AG08396 (cell line): ENCODE measurements around the gene CAMK1D.
"Not testable (repeated sequence)": the region's sequence is repeated elsewhere in the genome, so short reads cannot be mapped to it uniquely, and the experiment has no call there.

ENCODE experiments used
- DNase-seq: peaks from one replicate; pipeline ENCODE4 v3.0.0; 2012; ENCODE audit warnings: low spot score, mixed read lengths

The CAMK1D gene

DNA sequence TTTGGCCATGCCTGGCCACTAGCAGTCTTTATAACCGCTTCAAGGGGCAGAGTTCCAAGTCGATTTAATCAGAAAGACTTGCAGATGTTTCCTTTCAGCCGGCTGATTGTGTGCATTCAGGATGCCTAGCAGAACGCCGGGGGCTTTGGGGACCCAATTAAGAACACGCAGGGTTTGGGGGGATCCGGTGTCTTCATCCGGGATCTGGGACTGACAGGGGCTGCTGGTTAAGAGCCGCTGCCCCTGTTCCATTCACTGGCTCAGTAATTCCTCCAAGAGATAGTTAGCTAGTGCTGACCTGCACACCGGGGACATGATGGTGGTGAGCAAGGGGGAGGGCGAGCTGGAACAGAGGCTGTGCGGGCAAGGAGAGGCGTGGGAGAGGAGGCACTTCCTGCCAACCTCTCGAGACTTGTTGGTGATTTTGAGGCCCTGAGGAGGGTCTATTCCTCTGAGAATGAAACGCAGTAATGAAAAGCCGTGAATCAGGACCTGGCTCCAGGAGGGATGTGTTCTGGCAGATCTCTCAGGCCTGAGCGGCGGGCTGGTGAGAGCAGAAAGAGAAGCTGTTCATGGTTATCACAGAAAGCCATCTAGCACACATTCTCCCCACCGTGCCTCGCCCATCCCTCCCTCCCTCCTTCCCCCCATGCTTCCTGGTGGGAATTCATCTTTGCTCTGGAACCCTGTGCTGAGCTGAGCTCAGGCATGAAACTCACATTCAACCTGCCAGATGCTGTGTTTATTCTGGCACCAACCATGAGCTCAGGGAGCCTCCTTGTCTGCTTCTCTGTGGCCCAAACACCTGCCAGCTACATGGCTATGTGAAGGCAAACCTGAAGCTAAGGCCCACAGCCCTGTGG, 500.2 kb downstream of the CAMK1D start:
- no peak for DNase-seq

DNA sequence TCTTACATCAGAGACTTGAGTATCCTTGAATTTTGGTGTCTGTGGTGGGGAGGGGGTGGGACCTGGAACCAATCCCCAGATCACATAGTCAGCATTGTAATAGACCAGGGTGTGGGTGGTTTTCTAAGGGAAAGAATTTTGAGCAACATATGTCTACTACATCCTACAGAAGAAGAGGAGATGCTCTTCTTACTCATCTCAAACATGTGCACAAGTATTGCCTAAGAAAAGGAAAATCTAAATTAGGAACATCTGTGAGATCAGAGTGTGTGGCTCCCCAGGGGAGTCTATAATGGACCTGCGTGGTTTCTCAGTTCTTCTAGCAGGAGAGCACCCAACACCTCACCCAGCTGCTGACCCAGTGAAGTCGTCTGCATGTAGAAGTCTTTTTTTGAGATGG, 503.3 kb downstream of the CAMK1D start:
- no peak for DNase-seq

DNA sequence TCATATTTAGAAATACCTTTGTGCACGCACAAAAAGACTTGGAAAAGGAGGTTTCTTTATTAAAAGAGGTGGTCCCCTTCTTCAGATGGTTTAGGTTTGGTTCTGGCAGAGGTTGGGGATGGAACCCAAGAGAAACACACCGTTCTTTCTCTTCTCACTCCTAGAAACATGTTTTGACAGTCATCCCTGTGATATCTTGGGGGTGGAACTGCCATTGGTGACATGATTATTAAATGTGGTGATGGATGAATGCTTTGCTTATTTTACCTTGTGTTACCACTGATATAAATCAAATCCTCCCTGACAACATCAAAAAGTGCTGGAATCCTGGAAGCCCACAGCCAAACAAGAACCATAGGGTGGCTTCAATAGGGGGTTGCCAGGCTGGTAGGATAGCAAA, 505.6 kb downstream of the CAMK1D start:
- no peak for DNase-seq

DNA sequence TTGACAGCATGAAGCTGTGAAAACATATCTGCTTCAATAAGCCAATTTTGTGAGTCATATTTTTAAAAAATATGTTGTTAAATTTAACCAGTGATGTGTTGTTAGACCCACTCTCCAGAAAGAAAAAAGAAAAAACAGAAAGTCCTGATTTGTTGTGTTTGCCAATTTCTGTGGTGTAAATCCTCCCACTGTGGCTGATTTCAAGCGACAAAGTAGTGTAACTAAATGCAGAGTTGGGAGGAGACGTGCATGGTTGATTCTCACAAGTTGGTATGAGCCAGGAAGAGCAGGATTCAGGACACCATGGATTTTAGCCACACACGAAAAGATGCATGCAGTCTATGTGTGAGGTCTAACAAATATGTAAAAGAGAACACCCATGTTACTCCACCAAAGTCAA, 513.1 kb downstream of the CAMK1D start:
- DNase-seq: no peak

DNA sequence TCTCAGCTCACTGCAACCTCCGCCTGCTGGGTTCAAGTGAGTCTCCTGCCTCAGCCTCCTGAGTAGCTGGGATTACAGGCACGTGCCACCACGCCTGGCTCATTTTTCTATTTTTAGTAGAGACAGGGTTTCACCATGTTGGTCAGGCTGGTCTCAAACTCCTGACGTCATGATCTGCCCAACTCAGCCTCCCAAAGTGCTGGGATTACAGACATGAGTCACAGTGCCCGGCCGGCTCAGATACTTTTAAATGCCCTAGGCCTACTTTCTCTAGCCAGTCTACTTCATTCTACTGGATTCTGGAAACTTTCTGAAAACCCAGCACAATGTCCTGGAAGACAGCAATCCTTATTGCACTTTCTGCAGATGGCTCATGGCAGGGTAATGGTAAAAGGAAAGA, 516.2 kb downstream of the CAMK1D start:
- DNase-seq: not testable (repeated sequence)

DNA sequence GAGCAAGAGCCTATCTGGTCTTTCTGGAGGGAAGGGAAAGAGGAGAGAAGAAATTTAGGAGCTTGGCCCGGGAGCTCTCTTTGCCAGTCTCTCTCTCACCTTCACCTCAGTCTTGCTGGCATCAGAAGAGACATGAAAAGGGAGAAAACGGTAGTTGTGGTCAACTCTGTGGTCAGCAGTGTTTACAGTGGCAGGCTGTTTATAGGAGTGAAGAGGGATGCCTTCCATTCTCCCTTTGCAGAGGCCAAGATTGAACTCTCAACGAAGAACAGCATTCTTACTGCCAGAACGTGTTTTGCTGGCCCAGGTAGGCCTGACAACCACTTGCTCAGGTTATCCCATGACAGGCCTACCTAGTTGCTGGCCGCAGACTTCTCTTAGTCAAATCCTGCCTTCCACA, 518.9 kb downstream of the CAMK1D start:
- no peak for DNase-seq

DNA sequence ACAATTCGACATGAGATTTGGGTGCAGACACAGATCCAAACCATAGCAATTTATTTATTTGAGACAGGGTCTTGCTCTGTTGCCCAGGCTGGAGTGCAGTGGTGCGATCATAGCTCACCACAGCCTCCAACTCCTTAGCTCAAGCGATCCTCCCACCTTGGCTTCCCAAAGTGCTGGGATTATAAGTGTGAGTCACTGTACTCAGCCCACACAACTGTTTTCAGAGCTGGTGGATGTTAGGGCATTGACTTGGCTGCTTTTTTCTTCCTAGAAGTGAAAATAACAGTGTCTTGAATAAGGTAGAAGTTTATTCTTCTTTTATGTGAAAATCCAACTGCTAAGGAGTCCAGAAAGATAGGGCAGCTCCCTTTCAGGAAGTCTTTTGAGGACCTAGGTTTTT, 520.1 kb downstream of the CAMK1D start:
- no peak for DNase-seq

DNA sequence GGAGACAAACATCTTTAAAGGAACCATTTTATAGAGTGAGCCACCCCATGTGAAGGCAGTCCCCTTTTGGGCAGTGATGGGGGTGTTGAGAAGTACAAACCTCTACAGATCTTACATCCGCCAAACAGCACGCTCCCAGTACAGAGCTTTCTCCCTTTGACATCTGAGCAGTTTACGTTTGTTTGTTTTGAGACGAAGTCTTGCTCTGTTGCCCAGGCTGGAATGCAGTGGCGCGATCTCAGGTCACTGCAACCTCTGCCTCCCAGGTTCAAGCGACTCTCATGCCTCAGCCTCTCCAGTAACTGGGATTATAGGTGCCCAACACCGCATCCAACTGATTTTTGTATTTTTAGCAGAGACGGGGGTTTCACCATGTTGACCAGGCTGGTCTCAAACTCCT, 523.2 kb downstream of the CAMK1D start:
- no peak for DNase-seq

DNA sequence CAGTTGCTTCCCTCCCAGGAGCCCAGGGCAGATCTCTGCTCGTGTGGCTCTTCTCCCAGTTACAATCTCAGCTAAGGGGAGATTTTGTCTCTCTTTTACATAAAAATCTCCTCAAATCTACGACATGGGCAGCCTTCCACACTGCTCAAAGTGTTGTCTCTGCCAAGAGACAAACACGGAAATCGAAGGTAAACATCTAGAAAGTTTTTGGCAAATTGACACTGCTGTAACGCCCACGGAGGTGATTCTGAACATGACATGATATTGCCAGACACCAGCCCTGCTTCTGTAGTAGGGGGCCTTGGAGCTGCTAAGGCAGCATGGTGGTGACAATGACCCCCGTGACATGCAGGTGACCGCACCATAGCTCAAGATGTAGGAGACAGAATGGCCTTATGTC, 523.8 kb downstream of the CAMK1D start:
- DNase-seq: no peak

DNA sequence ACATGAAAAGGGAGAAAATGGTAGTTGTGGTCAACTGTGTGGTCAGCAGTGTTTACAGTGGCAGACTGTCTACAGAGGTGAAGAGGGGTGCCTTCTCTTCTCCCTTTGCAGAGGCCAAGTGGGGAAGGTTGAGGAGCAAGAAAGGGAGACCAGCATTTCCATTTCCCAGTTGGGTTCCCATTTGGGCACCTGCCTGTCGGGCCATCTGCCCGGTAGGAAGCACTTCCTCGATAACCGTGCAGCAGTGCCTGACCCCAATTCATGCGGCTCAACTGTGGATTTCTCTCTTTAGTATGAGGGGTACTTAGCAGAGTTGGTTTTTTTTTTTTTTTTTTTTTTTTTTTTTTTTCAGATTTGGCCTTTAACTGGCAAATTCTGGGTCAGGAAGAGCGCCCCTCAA, 525.2 kb downstream of the CAMK1D start:
- DNase-seq: no peak

DNA sequence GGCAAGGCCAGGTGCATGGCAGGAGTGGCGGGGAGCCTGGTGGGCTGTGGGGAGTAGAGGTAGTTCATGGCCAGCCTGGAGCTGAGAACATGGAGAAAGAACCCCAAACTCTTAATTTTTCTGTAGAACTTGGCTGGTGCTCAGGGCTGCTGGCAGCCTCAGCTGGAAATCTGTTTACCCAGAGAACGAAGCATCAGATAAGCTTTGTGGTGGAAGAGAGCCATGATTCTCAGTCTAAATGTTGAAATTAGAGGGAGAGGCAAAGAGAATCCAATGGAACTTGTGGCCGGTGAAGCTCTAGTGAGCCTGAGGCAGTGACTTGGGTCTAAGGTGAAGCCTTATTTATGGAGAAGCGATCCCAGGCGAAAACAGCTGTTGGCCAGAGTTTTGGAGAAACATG, 525.8 kb downstream of the CAMK1D start:
- no peak for DNase-seq

DNA sequence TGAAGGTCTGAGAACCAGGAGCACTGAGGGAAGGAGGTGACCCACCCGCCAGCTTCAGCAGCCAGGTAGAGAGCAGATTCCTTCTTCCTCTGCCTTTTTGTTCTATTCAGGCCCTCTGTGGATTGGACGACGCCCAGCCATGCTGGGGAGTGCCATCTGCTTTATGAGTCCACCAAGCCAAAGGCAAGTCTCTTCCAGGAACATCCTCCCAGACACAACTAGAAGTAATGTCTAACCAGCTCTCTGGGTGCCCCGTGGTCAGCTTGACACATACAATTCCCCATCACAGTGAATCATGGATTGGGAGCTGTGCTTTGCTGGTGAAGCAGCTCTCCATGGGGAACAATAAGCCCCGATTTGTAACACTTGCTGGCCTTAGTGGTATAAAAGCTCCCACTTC, 526.9 kb downstream of the CAMK1D start:
- no peak for DNase-seq

DNA sequence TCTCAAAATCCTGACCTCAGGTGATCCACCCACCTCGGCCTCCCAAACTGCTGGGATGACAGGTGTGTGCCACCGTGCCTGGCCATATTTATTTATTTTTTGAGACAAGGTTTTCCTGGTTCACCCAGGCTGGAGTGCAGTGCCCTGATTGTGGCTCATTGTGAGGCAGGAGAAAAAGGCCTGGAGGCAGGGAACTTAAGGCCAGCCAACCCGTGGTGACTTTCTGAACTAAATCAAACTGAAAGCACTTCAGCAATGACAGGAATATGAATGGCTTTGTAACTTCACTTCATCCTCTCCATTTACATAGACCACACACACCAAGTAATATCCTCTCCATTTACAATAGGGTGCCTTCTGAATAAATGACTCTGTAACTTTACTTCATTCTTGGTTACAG, 527.8 kb downstream of the CAMK1D start:
- no peak for DNase-seq

DNA sequence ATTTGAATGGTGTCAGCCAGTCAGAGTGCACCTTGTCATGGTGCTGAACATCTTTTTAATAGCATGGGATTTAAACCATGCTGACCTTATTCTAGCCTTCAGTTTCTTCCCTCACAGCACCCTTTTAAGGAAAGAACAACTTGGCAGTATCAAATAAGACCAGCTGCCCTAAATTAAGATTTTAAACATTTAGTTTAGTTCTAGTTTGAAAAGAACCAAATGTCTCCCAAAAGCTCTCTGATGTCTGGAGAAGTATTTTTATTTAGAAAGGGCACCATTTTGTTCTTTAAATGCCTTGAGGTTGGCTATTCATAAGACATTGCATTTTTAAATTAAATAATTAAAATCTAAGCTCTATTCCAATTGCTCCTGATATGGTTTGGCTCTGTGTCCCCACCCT, 531.1 kb downstream of the CAMK1D start:
- no peak for DNase-seq

DNA sequence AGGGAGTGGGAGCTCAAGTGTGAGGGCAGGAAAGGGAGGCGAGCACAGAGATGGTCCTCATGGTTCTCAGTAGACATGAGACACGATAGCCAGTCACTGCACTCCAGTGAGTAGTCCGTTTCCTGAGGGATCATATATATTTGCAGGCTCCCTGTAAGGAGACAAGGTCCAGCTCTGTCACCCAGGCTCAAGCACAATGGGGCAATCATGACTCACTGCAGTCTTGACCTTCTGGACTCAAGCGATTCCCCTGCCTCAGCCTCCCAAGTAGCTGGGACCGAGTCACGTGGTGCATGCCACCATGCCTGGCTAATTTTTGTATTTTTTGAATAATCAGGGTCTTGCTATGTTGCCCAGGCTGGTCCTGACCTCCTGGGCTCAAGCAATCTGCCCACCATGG, 535.5 kb downstream of the CAMK1D start:
- no peak for DNase-seq
